ENCODE data around the gene NBR1. TPM values are rescaled to one million over a fixed set of nuclear protein-coding genes. Genes with fewer than 3 reads are reported as not detected.

Gene NBR1
- total and polyA plus RNA-seq, 10 donors: 18.5 to 103 (median 84.1) TPM

DNA sequence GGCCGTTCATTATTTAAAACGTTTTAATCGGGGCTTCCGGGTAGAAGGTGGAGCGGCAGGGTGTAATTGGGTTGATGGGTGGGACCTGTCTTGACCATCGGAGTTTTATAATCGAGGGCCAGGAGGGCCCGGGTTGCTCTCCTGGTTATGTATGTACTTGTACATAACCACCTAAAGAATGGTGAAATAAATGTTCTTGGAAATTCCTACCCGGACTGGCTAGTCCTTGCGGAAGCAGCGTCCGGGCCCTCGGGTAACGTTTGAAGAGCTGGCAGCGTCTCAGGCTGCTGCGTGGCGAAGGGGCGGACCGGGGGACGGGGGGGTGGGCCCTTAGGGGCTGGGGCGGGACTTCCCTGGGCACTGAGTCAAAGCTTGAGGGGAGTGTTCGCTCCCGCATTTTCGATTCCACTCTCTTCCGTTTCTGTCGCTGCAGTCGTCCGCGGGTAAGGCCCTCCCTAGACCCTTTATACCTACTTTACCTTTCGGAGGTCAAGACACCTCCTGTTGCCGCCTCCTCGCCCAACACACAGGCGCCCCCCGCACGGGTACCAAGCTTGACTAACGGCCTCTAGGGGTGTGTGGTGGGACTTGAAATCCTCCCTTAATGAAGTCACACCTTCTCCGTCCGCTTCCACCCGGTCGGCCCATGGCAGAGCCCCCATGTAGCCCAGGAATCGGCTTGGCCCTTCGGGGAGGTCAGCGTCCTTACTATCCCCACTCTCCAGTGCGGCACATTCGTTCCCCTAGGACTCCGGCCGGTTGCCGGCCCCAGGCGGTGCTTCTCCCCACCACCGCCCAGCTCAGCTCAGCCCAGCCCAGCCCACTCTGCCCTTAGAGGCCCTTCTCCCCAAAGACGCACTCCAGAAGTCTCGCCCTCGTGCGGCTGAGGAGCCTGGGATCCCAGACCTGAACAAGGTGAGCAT is 40.7 kb downstream of the NBR1 start, which contains the start of gene TMEM106A:
Gene TMEM106A (plus strand): TSS at position 396 of the 923 bp plus-strand sequence. CDS start 1,167 bp downstream, outside the sequence.
- H3K9me3 ChIP-seq: no peaks in the 10 kb centered on the region
- H3K27me3 ChIP-seq (replicated peaks in 1 of 7): no peaks in the 10 kb centered on the region
- intact Hi-C loops (cut with DNase I; ENCODE audit: low total_unique reads): no loop called here
- DNase-seq: peak; percentile 93
- peak within 1 kb of the TSS; percentile 79 to 93 (median 88) for H3K27ac ChIP-seq
- H3K36me3 ChIP-seq: peaks cover 3 to 79% (median 40%) of the 10 kb centered on the region in 6 donors
- TF ChIP-seq POLR2A (IDR thresholded peaks at IDR 0.05): peak in 1 of 3 donors; percentile 38
- peak; percentile 77 to 93 (median 88) for TF ChIP-seq POLR2AphosphoS5 (IDR thresholded peaks at IDR 0.05)
- TF ChIP-seq, protein P1, sequence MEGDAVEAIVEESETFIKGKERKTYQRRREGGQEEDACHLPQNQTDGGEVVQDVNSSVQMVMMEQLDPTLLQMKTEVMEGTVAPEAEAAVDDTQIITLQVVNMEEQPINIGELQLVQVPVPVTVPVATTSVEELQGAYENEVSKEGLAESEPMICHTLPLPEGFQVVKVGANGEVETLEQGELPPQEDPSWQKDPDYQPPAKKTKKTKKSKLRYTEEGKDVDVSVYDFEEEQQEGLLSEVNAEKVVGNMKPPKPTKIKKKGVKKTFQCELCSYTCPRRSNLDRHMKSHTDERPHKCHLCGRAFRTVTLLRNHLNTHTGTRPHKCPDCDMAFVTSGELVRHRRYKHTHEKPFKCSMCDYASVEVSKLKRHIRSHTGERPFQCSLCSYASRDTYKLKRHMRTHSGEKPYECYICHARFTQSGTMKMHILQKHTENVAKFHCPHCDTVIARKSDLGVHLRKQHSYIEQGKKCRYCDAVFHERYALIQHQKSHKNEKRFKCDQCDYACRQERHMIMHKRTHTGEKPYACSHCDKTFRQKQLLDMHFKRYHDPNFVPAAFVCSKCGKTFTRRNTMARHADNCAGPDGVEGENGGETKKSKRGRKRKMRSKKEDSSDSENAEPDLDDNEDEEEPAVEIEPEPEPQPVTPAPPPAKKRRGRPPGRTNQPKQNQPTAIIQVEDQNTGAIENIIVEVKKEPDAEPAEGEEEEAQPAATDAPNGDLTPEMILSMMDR (IDR thresholded peaks at IDR 0.05 in 8 of 11, conservative IDR thresholded peaks at IDR 0.05 in 3 of 11): peak; percentile 13 to 63 (median 45)
- WGBS, 5 donors: 0 to 1% (median 1%) methylated on average over 39 to 54 of the region's 54 CpGs
- H3K4me3 ChIP-seq: peak within 1 kb of the TSS; percentile 58 to 89 (median 66)
- H3K4me1 ChIP-seq: peaks cover 16 to 51% (median 34%) of the 10 kb centered on the region in 6 donors

DNA sequence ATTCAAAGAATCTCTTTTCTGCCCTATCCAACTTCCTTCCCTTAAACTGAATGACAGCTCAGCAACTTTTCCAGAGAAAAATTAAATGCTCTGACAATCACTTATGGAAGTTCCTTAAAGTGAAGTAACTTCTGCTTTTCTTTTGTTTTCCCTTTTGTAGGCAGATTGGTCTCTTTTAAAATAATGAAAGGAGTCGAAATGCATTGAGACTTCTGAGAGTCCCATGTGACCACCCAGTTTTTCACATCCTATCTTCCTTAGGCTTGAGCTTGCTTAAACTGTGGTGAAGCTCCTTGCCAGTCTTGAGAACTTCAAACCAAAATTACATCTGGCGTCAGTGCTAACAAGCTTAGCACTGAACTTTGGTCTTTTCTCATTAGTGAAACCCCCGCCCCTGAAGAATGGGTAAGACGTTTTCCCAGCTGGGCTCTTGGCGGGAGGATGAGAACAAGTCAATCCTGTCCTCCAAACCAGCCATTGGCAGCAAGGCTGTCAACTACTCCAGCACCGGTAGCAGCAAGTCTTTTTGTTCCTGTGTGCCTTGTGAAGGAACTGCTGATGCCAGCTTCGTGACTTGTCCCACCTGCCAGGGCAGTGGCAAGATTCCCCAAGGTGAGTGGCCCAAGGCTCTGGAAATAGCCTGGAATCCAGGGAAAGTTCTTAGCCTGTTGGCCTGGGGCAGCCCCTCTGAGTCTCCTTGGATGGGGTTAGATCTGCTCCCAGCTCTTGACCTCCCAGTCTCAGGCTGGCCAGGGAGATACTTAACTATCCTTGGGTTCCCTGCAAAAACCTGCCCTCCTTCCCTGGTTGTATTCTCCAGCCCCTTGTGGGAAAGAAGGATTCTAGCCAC is 41.9 kb downstream of the NBR1 start:
- H3K27me3 ChIP-seq (replicated peaks in 1 of 7): no peaks in the 10 kb centered on the region
- peaks cover 16 to 51% (median 34%) of the 10 kb centered on the region in 6 donors for H3K4me1 ChIP-seq
- H3K36me3 ChIP-seq: peaks cover 0 to 79% (median 40%) of the 10 kb centered on the region in 6 donors
- peak overlapping the region; percentile 79 to 93 (median 88) for H3K27ac ChIP-seq
- peak overlapping the region; percentile 58 to 89 (median 66) for H3K4me3 ChIP-seq
- DNase-seq: peak; percentile 60
- intact Hi-C loops (cut with DNase I; ENCODE audit: low total_unique reads): no loop called here
- no peak for TF ChIP-seq POLR2AphosphoS5 (IDR thresholded peaks at IDR 0.05)
- WGBS, 5 donors: 17 to 53% (median 40%) methylated on average over 4 to 7 of the region's 7 CpGs
- no peaks in the 10 kb centered on the region for H3K9me3 ChIP-seq

DNA sequence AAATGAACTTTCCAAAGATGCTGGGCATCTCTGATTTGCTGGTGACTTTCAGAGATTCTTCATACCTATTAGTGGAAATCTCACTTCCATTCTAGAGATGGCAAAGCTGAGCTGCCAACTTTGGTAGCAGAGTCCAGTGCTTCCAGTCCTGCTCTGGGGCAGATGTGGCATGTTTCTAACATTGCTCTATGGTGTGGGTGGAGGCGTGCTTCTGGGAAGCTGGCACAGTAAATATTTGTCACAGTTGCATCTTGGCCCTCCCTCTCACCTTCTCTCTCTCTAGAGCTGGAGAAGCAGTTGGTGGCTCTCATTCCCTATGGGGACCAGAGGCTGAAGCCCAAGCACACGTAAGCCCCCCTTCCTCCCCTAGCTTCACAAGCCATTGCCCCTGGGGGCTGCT is 42.5 kb downstream of the NBR1 start:
- WGBS, 5 donors: 89 to 98% (median 96%) methylated on average over 2 of the region's 2 CpGs
- no peaks in the 10 kb centered on the region for H3K27me3 ChIP-seq (replicated peaks in 1 of 7)
- peak overlapping the region in 2 of 8 donors; percentile 89 to 93 for H3K27ac ChIP-seq
- peaks cover 0 to 79% (median 37%) of the 10 kb centered on the region in 6 donors for H3K36me3 ChIP-seq
- intact Hi-C loops (cut with DNase I; ENCODE audit: low total_unique reads): no loop called here
- DNase-seq: peak; percentile 27
- peak overlapping the region in 4 of 8 donors; percentile 58 to 89 (median 65) for H3K4me3 ChIP-seq
- TF ChIP-seq POLR2AphosphoS5 (IDR thresholded peaks at IDR 0.05) (no peak), POLR2A (IDR thresholded peaks at IDR 0.05) (no peak)
- TF ChIP-seq, protein P1 (IDR thresholded peaks at IDR 0.05 in 8 of 11, conservative IDR thresholded peaks at IDR 0.05 in 3 of 11): no peak
- H3K4me1 ChIP-seq: peaks cover 16 to 51% (median 34%) of the 10 kb centered on the region in 6 donors
- H3K9me3 ChIP-seq: no peaks in the 10 kb centered on the region

DNA sequence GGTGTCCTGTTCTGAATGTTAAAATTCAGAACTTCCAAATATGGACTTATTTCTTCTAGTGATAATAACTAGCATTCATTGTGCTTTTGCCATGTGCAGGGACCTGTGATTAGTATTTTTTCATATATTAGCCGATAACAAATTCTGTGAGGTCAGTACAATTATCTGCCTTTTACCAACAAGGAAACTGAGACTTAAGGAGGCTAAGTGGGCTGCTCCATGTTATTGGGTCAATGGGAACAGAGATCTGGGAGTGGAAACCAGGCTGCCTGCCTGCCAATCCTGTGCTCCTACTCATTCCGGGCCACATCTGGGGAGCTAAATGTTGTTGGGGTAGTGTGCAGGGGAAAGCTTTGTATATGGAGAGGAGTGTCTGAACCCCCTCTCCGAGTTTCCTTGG is 44.3 kb downstream of the NBR1 start:
- Histone ChIP-seq H3K36me3 (peaks cover 0 to 76% (median 27%) of the 10 kb centered on the region in 6 donors), H3K4me1 (peaks cover 16 to 45% (median 34%) of the 10 kb centered on the region in 6 donors), H3K27ac (no peak overlapping the region), H3K9me3 (no peaks in the 10 kb centered on the region), H3K4me3 (no peak overlapping the region), H3K27me3 (replicated peaks in 1 of 7) (no peaks in the 10 kb centered on the region)
- intact Hi-C loops (cut with DNase I; ENCODE audit: low total_unique reads): no loop called here
- TF ChIP-seq POLR2AphosphoS5 (IDR thresholded peaks at IDR 0.05): no peak
- TF ChIP-seq, protein P1 (IDR thresholded peaks at IDR 0.05 in 8 of 11, conservative IDR thresholded peaks at IDR 0.05 in 3 of 11): no peak
- 85 to 98% (median 95%) methylated on average over 3 of the region's 3 CpGs for WGBS, 5 donors
- DNase-seq: no peak

Measured in spleen (tissue), 11 donors.